ENCODE results near the gene KIF25.

The KIF25 gene

GRCh38 chr6:168043193-168043847 is 45.8 kb downstream of the KIF25 start:
- TF ChIP-seq, protein P1, sequence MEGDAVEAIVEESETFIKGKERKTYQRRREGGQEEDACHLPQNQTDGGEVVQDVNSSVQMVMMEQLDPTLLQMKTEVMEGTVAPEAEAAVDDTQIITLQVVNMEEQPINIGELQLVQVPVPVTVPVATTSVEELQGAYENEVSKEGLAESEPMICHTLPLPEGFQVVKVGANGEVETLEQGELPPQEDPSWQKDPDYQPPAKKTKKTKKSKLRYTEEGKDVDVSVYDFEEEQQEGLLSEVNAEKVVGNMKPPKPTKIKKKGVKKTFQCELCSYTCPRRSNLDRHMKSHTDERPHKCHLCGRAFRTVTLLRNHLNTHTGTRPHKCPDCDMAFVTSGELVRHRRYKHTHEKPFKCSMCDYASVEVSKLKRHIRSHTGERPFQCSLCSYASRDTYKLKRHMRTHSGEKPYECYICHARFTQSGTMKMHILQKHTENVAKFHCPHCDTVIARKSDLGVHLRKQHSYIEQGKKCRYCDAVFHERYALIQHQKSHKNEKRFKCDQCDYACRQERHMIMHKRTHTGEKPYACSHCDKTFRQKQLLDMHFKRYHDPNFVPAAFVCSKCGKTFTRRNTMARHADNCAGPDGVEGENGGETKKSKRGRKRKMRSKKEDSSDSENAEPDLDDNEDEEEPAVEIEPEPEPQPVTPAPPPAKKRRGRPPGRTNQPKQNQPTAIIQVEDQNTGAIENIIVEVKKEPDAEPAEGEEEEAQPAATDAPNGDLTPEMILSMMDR (IDR thresholded peaks at IDR 0.05; ENCODE audit: insufficient read depth, low read depth, low read length, missing control alignments) = no peak
- no peak for DNase-seq (ENCODE audit: low read depth)
- H3K4me3 ChIP-seq (ENCODE audit: low read depth, low read length) = no peak overlapping the region

- TF ChIP-seq, protein P1 (IDR thresholded peaks at IDR 0.05; ENCODE audit: insufficient read depth, low read depth, low read length, missing control alignments) = no peak
- DNase-seq (ENCODE audit: low read depth) = no peak
These were observed 46.5 kb downstream of the KIF25 start for GRCh38 chr6:168043848-168044415.

GRCh38 chr6:168044521-168045130 is 47.2 kb downstream of the KIF25 start:
- no peak overlapping the region for H3K4me3 ChIP-seq (ENCODE audit: low read depth, low read length)
- DNase-seq (ENCODE audit: low read depth) = no peak
- TF ChIP-seq, protein P1 (IDR thresholded peaks at IDR 0.05; ENCODE audit: insufficient read depth, low read depth, low read length, missing control alignments) = no peak

More at GRCh38 chr6:168043848-168044415, 46.5 kb downstream of the KIF25 start:
- no peak overlapping the region for H3K4me3 ChIP-seq (ENCODE audit: low read depth, low read length)

DNA sequence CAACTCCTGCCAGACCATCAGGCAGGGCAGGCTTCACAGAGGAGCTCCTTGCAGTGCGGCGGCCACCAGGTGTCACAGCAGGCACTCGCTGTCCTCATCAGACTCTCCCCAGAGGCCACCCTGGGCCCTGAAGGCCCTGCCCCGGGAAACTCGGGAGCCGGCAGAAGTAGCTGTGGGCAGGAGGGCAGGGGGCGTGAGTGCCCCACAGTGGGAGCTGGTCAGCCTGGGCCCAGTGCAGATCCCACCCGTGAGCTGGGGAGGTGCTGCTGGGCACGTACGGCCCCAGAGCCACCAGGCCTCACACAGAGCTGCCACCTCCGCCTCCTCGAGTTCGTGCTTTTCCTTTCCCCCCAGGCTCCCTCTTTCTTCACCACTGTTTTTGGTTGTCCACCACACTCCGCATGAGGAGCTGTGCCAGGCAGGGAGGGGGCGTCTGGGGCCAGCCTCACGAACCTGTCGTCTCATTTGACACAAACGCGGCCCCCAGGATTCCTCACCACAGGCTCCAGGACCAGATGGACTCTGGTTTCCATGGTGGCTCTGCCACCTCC is 47.7 kb downstream of the KIF25 start:
- H3K4me3 ChIP-seq (ENCODE audit: low read depth, low read length) = no peak overlapping the region
- no peak for DNase-seq (ENCODE audit: low read depth)
- TF ChIP-seq, protein P1 (IDR thresholded peaks at IDR 0.05; ENCODE audit: insufficient read depth, low read depth, low read length, missing control alignments) = no peak

DNA sequence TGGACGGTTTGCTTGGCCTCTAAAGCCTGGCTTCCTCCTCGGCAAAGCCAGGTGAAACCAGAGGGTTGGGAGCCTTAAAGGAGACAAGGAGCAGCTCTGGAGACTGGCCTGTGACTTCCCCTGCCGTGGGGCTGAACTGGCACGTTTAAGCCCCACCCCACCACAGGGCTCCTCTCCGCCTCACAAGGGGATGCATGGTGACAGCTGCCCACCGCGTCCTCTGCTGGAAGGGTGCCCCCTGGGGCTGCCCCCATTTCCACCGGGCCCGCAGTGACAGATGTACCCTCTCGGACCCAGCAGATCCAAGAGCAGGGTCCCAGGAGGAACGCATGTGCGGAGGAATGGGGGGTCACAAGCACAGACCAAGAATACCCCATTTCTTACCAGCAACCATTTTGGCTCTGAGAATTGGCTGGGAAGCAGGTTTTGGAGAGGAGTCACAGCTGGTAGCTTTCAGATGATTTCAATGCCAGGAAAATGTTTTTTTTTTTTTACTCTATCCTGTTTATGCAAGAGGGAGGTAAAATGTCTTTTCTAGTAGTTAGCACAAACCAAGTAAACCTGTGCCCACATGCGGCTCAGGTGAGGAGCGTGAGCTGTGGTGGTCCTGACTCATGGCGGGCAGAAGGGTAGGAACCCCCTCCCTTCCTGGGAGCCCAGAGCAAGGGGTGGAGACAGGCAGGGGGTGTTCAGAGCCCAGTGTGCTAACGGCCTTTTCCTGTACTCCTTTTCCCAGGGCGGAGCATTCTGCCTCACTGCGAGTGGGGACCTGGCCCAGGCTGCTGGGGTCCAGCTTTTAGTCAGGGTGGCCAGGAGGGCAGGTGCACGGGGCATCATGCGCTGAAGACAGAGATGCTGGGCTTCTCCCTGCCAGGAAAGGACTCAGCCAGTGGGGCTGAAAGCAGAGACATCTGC is 48.5 kb downstream of the KIF25 start:
- no peak overlapping the region for H3K4me3 ChIP-seq (ENCODE audit: low read depth, low read length)
- DNase-seq (ENCODE audit: low read depth) = no peak
- TF ChIP-seq, protein P1 (IDR thresholded peaks at IDR 0.05; ENCODE audit: insufficient read depth, low read depth, low read length, missing control alignments) = no peak

DNA sequence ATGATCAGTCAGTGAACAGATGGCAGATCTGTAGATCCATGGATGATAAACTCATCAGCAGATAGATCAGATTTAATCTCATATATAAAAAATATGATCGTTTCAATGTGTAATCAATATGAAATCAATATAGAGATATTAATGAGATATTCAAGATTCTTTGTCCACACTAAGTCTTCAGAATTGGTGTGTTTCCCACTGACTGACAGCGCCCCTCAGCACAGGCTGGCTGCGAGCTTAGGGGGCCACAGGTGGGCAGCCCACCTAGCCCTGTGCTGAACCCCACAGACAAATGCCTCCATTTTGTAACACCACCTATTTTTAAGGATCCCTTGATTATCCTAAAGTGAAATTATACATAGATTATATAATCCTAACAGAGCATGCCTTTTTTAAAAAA is 49.2 kb downstream of the KIF25 start:
- DNase-seq (ENCODE audit: low read depth) = no peak
- H3K4me3 ChIP-seq (ENCODE audit: low read depth, low read length) = no peak overlapping the region
- TF ChIP-seq, protein P1 (IDR thresholded peaks at IDR 0.05; ENCODE audit: insufficient read depth, low read depth, low read length, missing control alignments) = no peak

All from GM12865 (cell line).